DMS 273 (cell line): ENCODE data around the gene HSPB1.
"Not testable (repeated sequence)": the region's sequence is repeated elsewhere in the genome, so short reads cannot be mapped to it uniquely, and the experiment has no call there.

Source experiments
- DNase-seq: peaks from one replicate; lab custom pipeline; 2025; ENCODE audit not compliant: unreplicated experiment; lab: John Stamatoyannopoulos, UW

The HSPB1 gene

GRCh38 chr7:76281006-76281705, 21.3 kb upstream of the HSPB1 start:
- DNase-seq: peak; percentile 53

GRCh38 chr7:76281706-76282343, 20.6 kb upstream of the HSPB1 start:
- no peak for DNase-seq

GRCh38 chr7:76282344-76283253, 19.9 kb upstream of the HSPB1 start:
- DNase-seq: peak; percentile 70

- no peak for DNase-seq
These were observed 19.0 kb upstream of the HSPB1 start for GRCh38 chr7:76283254-76284159.

GRCh38 chr7:76285604-76286374, 16.7 kb upstream of the HSPB1 start:
- no peak for DNase-seq

GRCh38 chr7:76286842-76287403, 15.6 kb upstream of the HSPB1 start:
- DNase-seq: no peak

- not testable (repeated sequence) for DNase-seq
These were observed 11.6 kb upstream of the HSPB1 start for GRCh38 chr7:76290847-76291350.

GRCh38 chr7:76291351-76292212, 10.9 kb upstream of the HSPB1 start:
- DNase-seq: peak; percentile 94

- DNase-seq: no peak
These were observed 10.3 kb upstream of the HSPB1 start for GRCh38 chr7:76292213-76292573.

GRCh38 chr7:76292911-76293310, 9.6 kb upstream of the HSPB1 start:
- DNase-seq: not testable (repeated sequence)

GRCh38 chr7:76293407-76293901, 9.0 kb upstream of the HSPB1 start:
- DNase-seq: no peak

- peak; percentile 97 for DNase-seq
These were observed 8.0 kb upstream of the HSPB1 start for GRCh38 chr7:76294344-76295024.

- DNase-seq: no peak
These were observed 5.4 kb upstream of the HSPB1 start for GRCh38 chr7:76296743-76297740.

- DNase-seq: peak; percentile 49
These were observed 2.2 kb upstream of the HSPB1 start for GRCh38 chr7:76300166-76300731.

- no peak for DNase-seq
These were observed 1.5 kb upstream of the HSPB1 start for GRCh38 chr7:76301000-76301399.
